HFF-Myc (cell line): ENCODE results near the gene LIG4.

Experiments used
- DNase-seq: peaks from one replicate; pipeline ENCODE4 v3.0.0-alpha.2; 2011; ENCODE audit warnings: low read depth; ENCODE audit errors: extremely low read depth
- H3K4me3 ChIP-seq: replicated peaks from 2 replicates; pipeline ENCODE4 v1.5.1; 2011; ENCODE audit warnings: low read depth, mild to moderate bottlenecking, control low read depth, low read length
- CTCF ChIP-seq: IDR thresholded peaks from 2 replicates; pipeline ENCODE4 v1.5.1; 2012; ENCODE audit warnings: mild to moderate bottlenecking, low read depth, low read length, control low read depth; ENCODE audit errors: missing control alignments

Gene LIG4

DNA sequence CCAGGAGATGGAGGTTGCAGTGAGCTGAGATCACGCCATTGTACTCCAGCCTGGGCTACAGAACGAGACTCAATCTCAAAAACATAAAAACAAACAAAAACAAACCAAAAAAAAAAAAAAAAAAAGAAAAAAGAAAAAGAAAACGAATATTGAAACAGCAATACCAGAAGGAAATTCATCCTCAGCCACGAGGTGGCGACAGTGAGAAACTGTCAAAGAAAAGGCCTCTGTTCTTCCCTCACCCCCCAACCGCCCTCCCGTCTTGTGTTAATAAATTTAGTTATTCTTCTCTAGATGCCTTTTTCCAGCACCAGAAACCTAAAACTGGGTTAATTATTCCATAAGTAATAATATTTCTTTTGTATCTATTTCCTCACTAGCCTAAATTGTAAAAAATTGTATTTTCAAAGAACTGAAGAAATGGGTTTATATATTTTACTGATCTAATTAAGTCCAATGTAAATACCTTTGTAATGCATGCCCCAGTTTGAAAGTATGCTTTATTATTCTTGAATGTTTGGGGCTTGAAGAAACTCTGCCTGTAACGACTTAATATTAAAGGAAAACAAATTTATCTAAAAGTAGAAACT, 38.6 kb downstream of the LIG4 start:
- peak; percentile 29 for TF ChIP-seq CTCF
- H3K4me3 ChIP-seq, result no peak overlapping the region
- no peak for DNase-seq

- TF ChIP-seq CTCF, result no peak
- DNase-seq, result no peak
- H3K4me3 ChIP-seq, result no peak overlapping the region
Measured at GRCh38 chr13:108168929-108169328, 46.4 kb downstream of the LIG4 start.

DNA sequence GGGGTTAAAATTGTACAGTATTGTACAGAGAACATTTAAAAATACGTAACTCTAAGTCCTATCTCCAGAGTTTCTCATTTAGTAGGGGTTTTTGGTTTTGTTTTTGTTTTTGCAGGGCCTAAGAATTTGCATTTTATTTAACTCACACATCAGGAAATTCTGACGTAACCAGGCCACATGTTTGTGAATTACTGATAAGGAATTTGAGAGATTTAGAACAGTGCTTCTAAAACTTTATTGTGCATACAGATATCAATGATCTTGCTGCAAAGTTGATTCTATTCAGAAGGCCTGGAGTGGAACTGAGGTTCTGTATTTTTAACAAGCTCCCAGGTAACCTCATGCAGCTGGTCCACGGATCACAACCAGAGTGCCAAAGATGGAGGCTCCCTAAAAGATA, 49.3 kb downstream of the LIG4 start:
- TF ChIP-seq CTCF, result no peak
- no peak overlapping the region for H3K4me3 ChIP-seq
- no peak for DNase-seq

DNA sequence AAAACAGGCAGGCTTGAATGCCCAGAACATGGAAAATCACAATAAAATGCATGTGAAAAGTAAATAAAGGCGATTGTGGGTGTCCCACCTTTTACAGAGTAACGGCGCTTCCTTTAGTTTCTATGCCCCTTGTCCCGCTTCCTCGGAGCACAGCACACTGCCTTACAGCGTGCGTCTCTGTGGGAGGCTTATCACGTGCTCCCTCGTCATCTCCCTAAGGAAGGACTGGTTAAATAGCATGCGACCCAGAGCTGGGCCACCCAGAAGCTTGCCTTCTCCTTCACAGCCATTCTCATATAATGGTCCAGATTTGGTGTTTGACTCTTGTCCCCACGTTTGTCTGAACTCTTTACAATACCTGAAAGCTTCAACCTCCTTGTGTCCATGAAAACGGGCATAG, 56.6 kb downstream of the LIG4 start:
- no peak overlapping the region for H3K4me3 ChIP-seq
- no peak for TF ChIP-seq CTCF
- DNase-seq, result no peak
